Germinal center (tissue), 1 donor: ENCODE data around the gene DTNBP1.
"Not testable (repeated sequence)": the region's sequence is repeated elsewhere in the genome, so short reads cannot be mapped to it uniquely, and the experiment has no call there.

ENCODE experiments used
- DNase-seq: peaks from one replicate; pipeline ENCODE4 v3.0.0; 2012; ENCODE audit warnings: mixed read lengths, low spot score

Gene DTNBP1

GRCh38 chr6:15556711-15557110, 106.1 kb downstream of the DTNBP1 start:
- no peak for DNase-seq

- no peak for DNase-seq
Measured at GRCh38 chr6:15555101-15556038, 107.5 kb downstream of the DTNBP1 start.

GRCh38 chr6:15554728-15555100, 108.1 kb downstream of the DTNBP1 start:
- no peak for DNase-seq

- DNase-seq = no peak
Measured at GRCh38 chr6:15553736-15554294, 109.0 kb downstream of the DTNBP1 start.

GRCh38 chr6:15553031-15553430, 109.8 kb downstream of the DTNBP1 start:
- DNase-seq = no peak

GRCh38 chr6:15551798-15552197, 111.0 kb downstream of the DTNBP1 start:
- DNase-seq = peak; percentile 14

- no peak for DNase-seq
Measured at GRCh38 chr6:15551262-15551661, 111.6 kb downstream of the DTNBP1 start.

- DNase-seq = no peak
Measured at GRCh38 chr6:15550546-15551123, 112.2 kb downstream of the DTNBP1 start.

- no peak for DNase-seq
Measured at GRCh38 chr6:15549371-15549770, 113.5 kb downstream of the DTNBP1 start.

- no peak for DNase-seq
Measured at GRCh38 chr6:15547400-15547799, 115.4 kb downstream of the DTNBP1 start.

GRCh38 chr6:15546591-15546990, 116.2 kb downstream of the DTNBP1 start:
- no peak for DNase-seq

GRCh38 chr6:15544321-15544900, 118.4 kb downstream of the DTNBP1 start:
- DNase-seq = no peak

GRCh38 chr6:15543332-15543917, 119.4 kb downstream of the DTNBP1 start:
- DNase-seq = not testable (repeated sequence)

GRCh38 chr6:15539722-15540270, 123.0 kb downstream of the DTNBP1 start:
- DNase-seq = no peak

GRCh38 chr6:15538766-15539495, 123.9 kb downstream of the DTNBP1 start:
- no peak for DNase-seq

GRCh38 chr6:15538106-15538505, 124.7 kb downstream of the DTNBP1 start:
- no peak for DNase-seq

GRCh38 chr6:15536198-15536955, 126.5 kb downstream of the DTNBP1 start:
- no peak for DNase-seq

- no peak for DNase-seq
Measured at GRCh38 chr6:15535495-15536197, 127.2 kb downstream of the DTNBP1 start.

GRCh38 chr6:15534974-15535373, 127.9 kb downstream of the DTNBP1 start:
- no peak for DNase-seq
